Occipital lobe (tissue), 2 donors: Measurements from ENCODE around the gene CNTN5. TPM values are rescaled to one million over a fixed set of nuclear protein-coding genes. Genes with fewer than 3 reads are reported as not detected.

ENCODE experiments used
- DNase-seq: peaks from one replicate; lab custom pipeline; 2025; lab: John Stamatoyannopoulos, UW
- total RNA-seq: library from RNA; depleted of rRNA; stranded (reverse); fragments of >200 nt; gene quantifications from one replicate; pipeline ENCODE4 v1.2.3, GENCODE V29; 2014

CNTN5 gene
- total RNA-seq, 1 donor from 2014 or later, result 10.6 TPM

GRCh38 chr11:99162819-99163218, 142.1 kb downstream of the CNTN5 start:
- no peak for DNase-seq

- no peak for DNase-seq
These were observed 149.8 kb downstream of the CNTN5 start for GRCh38 chr11:99170591-99170990.

GRCh38 chr11:99171330-99171729, 150.6 kb downstream of the CNTN5 start:
- DNase-seq, result no peak

GRCh38 chr11:99176430-99176829, 155.7 kb downstream of the CNTN5 start:
- no peak for DNase-seq

GRCh38 chr11:99177446-99177845, 156.7 kb downstream of the CNTN5 start:
- no peak for DNase-seq

- no peak for DNase-seq
These were observed 163.4 kb downstream of the CNTN5 start for GRCh38 chr11:99184146-99184545.

GRCh38 chr11:99188221-99188620, 167.5 kb downstream of the CNTN5 start:
- no peak for DNase-seq

- no peak for DNase-seq
These were observed 172.0 kb downstream of the CNTN5 start for GRCh38 chr11:99192716-99193115.

GRCh38 chr11:99197477-99197876, 176.7 kb downstream of the CNTN5 start:
- no peak for DNase-seq

- DNase-seq, result no peak
These were observed 177.5 kb downstream of the CNTN5 start for GRCh38 chr11:99198215-99198614.

- DNase-seq, result no peak
These were observed 178.6 kb downstream of the CNTN5 start for GRCh38 chr11:99199341-99199740.

- DNase-seq, result no peak
These were observed 180.0 kb downstream of the CNTN5 start for GRCh38 chr11:99200720-99201119.

GRCh38 chr11:99208813-99209212, 188.1 kb downstream of the CNTN5 start:
- no peak for DNase-seq

- no peak for DNase-seq
These were observed 208.8 kb downstream of the CNTN5 start for GRCh38 chr11:99229544-99229943.

- no peak for DNase-seq
These were observed 213.8 kb downstream of the CNTN5 start for GRCh38 chr11:99234534-99234933.

GRCh38 chr11:99238401-99238800, 217.7 kb downstream of the CNTN5 start:
- no peak for DNase-seq

GRCh38 chr11:99240192-99241030, 219.7 kb downstream of the CNTN5 start:
- no peak for DNase-seq

- DNase-seq, result no peak
These were observed 220.3 kb downstream of the CNTN5 start for GRCh38 chr11:99241066-99241465.

GRCh38 chr11:99244613-99245012, 223.9 kb downstream of the CNTN5 start:
- DNase-seq, result no peak

GRCh38 chr11:99246199-99246598, 225.4 kb downstream of the CNTN5 start:
- DNase-seq, result no peak

GRCh38 chr11:99256614-99257013, 235.9 kb downstream of the CNTN5 start:
- no peak for DNase-seq

GRCh38 chr11:99257131-99257530, 236.4 kb downstream of the CNTN5 start:
- DNase-seq, result no peak

GRCh38 chr11:99260696-99261095, 239.9 kb downstream of the CNTN5 start:
- DNase-seq, result no peak

GRCh38 chr11:99268886-99269285, 248.1 kb downstream of the CNTN5 start:
- no peak for DNase-seq
